Lower lobe of right lung (tissue), 2 donors: ENCODE measurements around the gene AQP2. TPM values are rescaled to one million over a fixed set of nuclear protein-coding genes. Genes with fewer than 3 reads are reported as not detected.

Experiments
- ATAC-seq, 2 donors: fragments of 200-7000 bp; cut with Tn5 transposase; one replicate each; pipeline ENCODE4 v1.9.1; 2020 to 2022; ENCODE audit warnings: mild to moderate bottlenecking in 2 of 2, moderate library complexity in 2 of 2
- DNase-seq: peaks from one replicate; pipeline ENCODE4 v3.0.0-alpha.2; 2020
- H3K27ac ChIP-seq: fragments of 200-600 bp; one replicate; pipeline ENCODE4 v1.8.0; 2022
- H3K27me3 ChIP-seq: fragments of 200-600 bp; one replicate; pipeline ENCODE4 v1.8.0; 2022; ENCODE audit warnings: low read depth
- H3K36me3 ChIP-seq: fragments of 200-600 bp; one replicate; pipeline ENCODE4 v1.8.0; 2022; ENCODE audit warnings: mild to moderate bottlenecking
- H3K4me1 ChIP-seq: fragments of 200-600 bp; one replicate; pipeline ENCODE4 v1.8.0; 2022
- H3K4me3 ChIP-seq: fragments of 200-600 bp; one replicate; pipeline ENCODE4 v1.8.0; 2022; ENCODE audit warnings: mild to moderate bottlenecking
- H3K9me3 ChIP-seq: fragments of 200-600 bp; one replicate; pipeline ENCODE4 v1.8.0; 2022
- intact Hi-C: fragments of 100-400 bp; cut with DNase I; formaldehyde crosslinking; loops from one replicate; pipeline ENCODE4 v1.11.0; 2022
- total RNA-seq: library from RNA; stranded (reverse); fragmentation: NEBNext Ultra II Directional; extraction: Animal tissue kit (Norgen Biotek cat#: 25700); gene quantifications from one replicate; pipeline ENCODE4 v1.2.1, GENCODE V29; 2021
- TF ChIP-seq, protein P1 (sequence below): fragments of 200-600 bp; IDR thresholded peaks from one replicate; pipeline ENCODE4 v1.8.0; 2022; ENCODE audit warnings: antibody characterized with exemption, mild to moderate bottlenecking
- donor health status: DM: no; HTN: yes; CAD: no; lungs with severe emphysema.

AQP2 gene
- total RNA-seq, 1 donor from 2014 or later, result not detected

DNA sequence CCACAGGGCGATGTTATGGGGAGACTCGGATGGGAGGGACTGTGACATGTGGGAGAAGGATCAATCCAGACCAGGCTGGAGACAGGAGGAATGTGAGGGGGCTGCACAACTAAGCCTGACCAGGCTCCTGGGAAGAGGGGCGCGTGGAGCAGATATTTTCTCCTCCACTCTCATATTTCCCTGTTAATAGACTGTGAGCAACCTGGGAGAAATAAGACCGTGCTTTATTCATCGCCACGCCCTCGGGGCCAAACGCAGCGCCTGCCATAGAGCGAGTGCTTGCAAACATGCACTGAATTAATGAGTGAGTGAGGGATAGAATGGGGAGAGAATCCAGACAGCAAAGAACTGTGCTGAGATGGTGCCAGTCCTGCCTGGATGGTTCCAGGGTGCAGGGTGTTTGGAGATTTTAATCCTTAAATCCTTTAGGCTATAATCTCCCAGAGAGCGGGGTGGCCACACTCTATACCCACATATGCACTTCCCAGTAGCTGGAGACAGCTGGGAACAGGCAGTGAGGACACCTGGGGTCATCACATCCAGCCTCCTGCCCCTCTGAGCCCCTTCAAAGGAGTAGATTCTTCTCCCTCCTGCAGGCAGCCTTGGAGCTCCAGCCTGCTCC is 33.3 kb upstream of the AQP2 start:
- no peak for DNase-seq
- intact Hi-C loops, result no loop called here
- Histone ChIP-seq H3K27ac (no peak overlapping the region), H3K36me3 (no peaks in the 10 kb centered on the region), H3K4me1 (peaks cover 10% of the 10 kb centered on the region), H3K4me3 (no peak overlapping the region), H3K27me3 (no peaks in the 10 kb centered on the region), H3K9me3 (no peaks in the 10 kb centered on the region)
- no peak for ATAC-seq
- TF ChIP-seq, protein P1, sequence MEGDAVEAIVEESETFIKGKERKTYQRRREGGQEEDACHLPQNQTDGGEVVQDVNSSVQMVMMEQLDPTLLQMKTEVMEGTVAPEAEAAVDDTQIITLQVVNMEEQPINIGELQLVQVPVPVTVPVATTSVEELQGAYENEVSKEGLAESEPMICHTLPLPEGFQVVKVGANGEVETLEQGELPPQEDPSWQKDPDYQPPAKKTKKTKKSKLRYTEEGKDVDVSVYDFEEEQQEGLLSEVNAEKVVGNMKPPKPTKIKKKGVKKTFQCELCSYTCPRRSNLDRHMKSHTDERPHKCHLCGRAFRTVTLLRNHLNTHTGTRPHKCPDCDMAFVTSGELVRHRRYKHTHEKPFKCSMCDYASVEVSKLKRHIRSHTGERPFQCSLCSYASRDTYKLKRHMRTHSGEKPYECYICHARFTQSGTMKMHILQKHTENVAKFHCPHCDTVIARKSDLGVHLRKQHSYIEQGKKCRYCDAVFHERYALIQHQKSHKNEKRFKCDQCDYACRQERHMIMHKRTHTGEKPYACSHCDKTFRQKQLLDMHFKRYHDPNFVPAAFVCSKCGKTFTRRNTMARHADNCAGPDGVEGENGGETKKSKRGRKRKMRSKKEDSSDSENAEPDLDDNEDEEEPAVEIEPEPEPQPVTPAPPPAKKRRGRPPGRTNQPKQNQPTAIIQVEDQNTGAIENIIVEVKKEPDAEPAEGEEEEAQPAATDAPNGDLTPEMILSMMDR, result no peak

DNA sequence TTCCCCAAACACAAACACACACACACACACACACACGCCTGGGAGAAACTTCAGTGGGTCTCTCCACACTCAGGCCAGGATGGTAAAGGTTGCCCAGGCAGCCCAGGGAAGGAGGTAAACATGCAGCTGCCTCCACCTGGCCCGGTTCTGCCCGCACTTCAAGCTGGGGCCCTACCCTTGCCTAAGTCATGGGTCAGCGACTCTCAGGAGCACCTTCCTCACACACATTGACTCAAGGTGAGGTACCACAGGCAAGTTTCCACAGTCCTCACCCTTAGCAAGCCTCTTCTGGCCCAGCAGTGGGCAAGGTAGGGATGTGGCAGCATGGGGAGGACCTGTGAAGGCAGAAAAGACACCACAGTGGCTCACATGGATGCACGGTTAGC is 32.8 kb upstream of the AQP2 start:
- TF ChIP-seq, protein P1, result no peak
- intact Hi-C loops, result no loop called here
- H3K4me1 ChIP-seq, result peaks cover 10% of the 10 kb centered on the region
- DNase-seq (no peak), ATAC-seq (no peak)
- H3K27ac ChIP-seq, result no peak overlapping the region
- H3K4me3 ChIP-seq, result no peak overlapping the region
- no peaks in the 10 kb centered on the region for H3K36me3 ChIP-seq
- H3K27me3 ChIP-seq, result no peaks in the 10 kb centered on the region
- no peaks in the 10 kb centered on the region for H3K9me3 ChIP-seq

DNA sequence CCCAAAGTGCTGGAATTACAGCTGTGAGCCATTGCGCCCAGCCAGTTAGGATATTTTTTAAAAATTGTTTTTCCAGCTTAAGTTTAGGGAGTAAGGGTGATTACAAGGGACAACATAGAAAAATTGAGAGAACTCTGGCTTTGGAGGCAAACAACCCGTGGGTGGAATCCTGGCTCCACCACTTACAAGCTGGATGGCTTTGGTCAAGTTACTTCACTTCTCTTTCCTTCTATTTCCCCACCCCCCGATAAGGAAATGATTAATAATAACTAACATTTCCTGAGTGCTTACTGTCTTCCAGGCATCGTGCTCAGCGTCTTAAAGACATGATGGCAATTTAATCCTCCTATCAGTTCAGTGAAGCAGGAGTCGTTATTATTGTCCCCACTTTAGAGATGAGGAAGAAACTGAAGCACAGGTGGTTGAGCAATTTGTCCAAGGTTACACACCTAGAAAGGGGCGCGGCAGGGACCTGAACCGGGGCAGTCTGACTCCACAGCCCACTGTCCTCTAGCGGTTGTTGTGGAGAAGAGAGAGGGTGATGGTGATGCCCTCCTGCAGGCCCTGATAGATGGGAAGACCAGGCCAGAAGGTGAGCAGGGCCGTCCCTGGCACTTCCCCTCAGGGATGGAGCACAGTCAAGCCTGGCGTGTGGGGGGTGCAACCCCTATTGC is 30.2 kb upstream of the AQP2 start:
- no peak for ATAC-seq

DNA sequence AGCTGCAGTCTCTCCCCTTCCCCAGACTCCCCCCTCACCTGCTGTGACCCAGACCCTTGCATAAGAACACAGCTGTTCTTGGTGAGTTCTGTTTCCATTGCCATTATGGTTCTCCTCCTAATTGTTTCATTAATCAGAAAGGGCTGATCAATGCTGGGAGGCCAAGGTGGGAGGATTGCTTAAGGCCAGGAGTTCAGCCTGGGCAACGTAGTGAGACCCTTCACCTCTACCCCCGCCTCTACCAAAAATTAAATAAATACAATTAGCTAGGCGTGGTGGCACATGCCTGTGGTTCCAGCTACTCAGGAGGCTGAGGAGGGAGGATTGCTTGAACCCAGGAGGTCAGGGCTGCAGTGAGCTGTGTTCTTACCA is 29.6 kb upstream of the AQP2 start:
- H3K27me3 ChIP-seq, result no peaks in the 10 kb centered on the region
- ATAC-seq (no peak), DNase-seq (no peak)
- H3K36me3 ChIP-seq, result no peaks in the 10 kb centered on the region
- no peaks in the 10 kb centered on the region for H3K9me3 ChIP-seq
- H3K4me3 ChIP-seq, result no peak overlapping the region
- TF ChIP-seq, protein P1, result no peak
- H3K27ac ChIP-seq, result no peak overlapping the region
- peaks cover 10% of the 10 kb centered on the region for H3K4me1 ChIP-seq
- intact Hi-C loops, result no loop called here

More for the DNA sequence above, 30.2 kb upstream of the AQP2 start:
- H3K9me3 ChIP-seq, result no peaks in the 10 kb centered on the region
- no peaks in the 10 kb centered on the region for H3K27me3 ChIP-seq
- no peak overlapping the region for H3K27ac ChIP-seq
- TF ChIP-seq, protein P1, result no peak
- H3K36me3 ChIP-seq, result no peaks in the 10 kb centered on the region
- no peak for DNase-seq
- H3K4me3 ChIP-seq, result no peak overlapping the region
- intact Hi-C loops, result no loop called here
- H3K4me1 ChIP-seq, result peaks cover 10% of the 10 kb centered on the region

DNA sequence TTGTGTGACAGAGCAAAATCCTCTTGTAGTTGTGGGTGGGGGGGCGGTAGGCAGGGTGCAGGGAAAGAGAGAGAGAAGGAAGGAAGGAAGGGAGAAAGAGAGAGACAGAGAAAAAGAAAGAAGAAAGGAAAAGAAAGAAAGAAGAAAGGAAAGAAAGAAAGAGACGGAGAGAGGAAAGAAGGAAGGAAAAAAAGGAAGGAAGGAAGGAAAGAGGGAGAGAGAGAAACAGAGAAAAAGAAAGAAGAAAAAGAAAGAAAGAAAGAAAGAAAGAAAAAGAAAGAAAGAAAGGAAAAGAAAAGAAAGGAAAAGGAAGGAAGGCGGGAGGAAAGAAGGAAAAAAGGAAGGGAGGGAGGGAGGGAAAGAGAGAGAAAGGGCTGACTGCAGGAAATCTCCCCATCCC is 29.2 kb upstream of the AQP2 start:
- no peak for DNase-seq
- H3K4me3 ChIP-seq, result no peak overlapping the region
- no peaks in the 10 kb centered on the region for H3K27me3 ChIP-seq
- ATAC-seq, result no peak
- intact Hi-C loops, result no loop called here
- no peaks in the 10 kb centered on the region for H3K36me3 ChIP-seq
- H3K4me1 ChIP-seq, result peaks cover 10% of the 10 kb centered on the region
- H3K27ac ChIP-seq, result no peak overlapping the region
- TF ChIP-seq, protein P1, result no peak
- no peaks in the 10 kb centered on the region for H3K9me3 ChIP-seq
